HEK293 (cell line): ENCODE results near the gene TUBB2A.

ENCODE experiments used
- BCL11A ChIP-seq: fragments of 450-650 bp; formaldehyde crosslinking; IDR thresholded peaks from 2 replicates; pipeline ENCODE4 v1.5.1; 2016; ENCODE audit warnings: low read depth, missing biosample characterization, missing genetic modification characterization
- GFI1B ChIP-seq: fragments of 450-650 bp; formaldehyde crosslinking; IDR thresholded peaks from 2 replicates; pipeline ENCODE4 v1.5.1; 2016; ENCODE audit warnings: missing biosample characterization, missing genetic modification characterization
- TCF7L2 ChIP-seq: IDR thresholded peaks from 2 replicates; pipeline ENCODE4 v1.6.1; 2011; ENCODE audit warnings: low read depth, mild to moderate bottlenecking, inconsistent platforms, low read length, moderate library complexity, borderline replicate concordance
- YY1 ChIP-seq: fragments of 450-650 bp; formaldehyde crosslinking; IDR thresholded peaks from 2 replicates; pipeline ENCODE4 v1.5.1; 2018; ENCODE audit warnings: missing biosample characterization, missing genetic modification characterization
- ZNF121 ChIP-seq: fragments of 450-650 bp; formaldehyde crosslinking; IDR thresholded peaks from 2 replicates; pipeline ENCODE4 v1.5.1; 2016; ENCODE audit warnings: missing biosample characterization, missing genetic modification characterization
- ZNF140 ChIP-seq: fragments of 450-650 bp; formaldehyde crosslinking; IDR thresholded peaks from 2 replicates; pipeline ENCODE4 v1.5.1; 2016; ENCODE audit warnings: missing biosample characterization, missing genetic modification characterization
- ZNF274 ChIP-seq, 2 experiments: fragments of 200-500 bp in 1 of 2; fragments of 450-650 bp in 1 of 2; sonication (Bioruptor generic) in 1 of 2; formaldehyde crosslinking in 1 of 2; IDR thresholded peaks; 2 replicates each; pipeline versions ENCODE4 v1.5.1 to v1.6.1; 2014 to 2016; ENCODE audit warnings: borderline replicate concordance in 1 of 2, inconsistent platforms in 1 of 2, low read length in 1 of 2, missing biosample characterization in 1 of 2, missing genetic modification characterization in 1 of 2
- ZNF433 ChIP-seq: fragments of 450-650 bp; formaldehyde crosslinking; IDR thresholded peaks from 2 replicates; pipeline ENCODE4 v1.5.1; 2016; ENCODE audit warnings: missing biosample characterization, missing genetic modification characterization, low read depth
- ZNF701 ChIP-seq: fragments of 450-650 bp; formaldehyde crosslinking; IDR thresholded peaks from 2 replicates; pipeline ENCODE4 v1.5.1; 2016; ENCODE audit warnings: missing biosample characterization, missing genetic modification characterization
- TF ChIP-seq, protein P1 (sequence below): fragments of 450-650 bp; formaldehyde crosslinking; IDR thresholded peaks from 2 replicates; pipeline ENCODE4 v1.5.1; 2016; ENCODE audit warnings: missing biosample characterization, missing genetic modification characterization
- TF ChIP-seq, protein P2 (sequence below): fragments of 450-650 bp; formaldehyde crosslinking; IDR thresholded peaks from 2 replicates; pipeline ENCODE4 v1.5.1; 2016; ENCODE audit warnings: missing biosample characterization, missing genetic modification characterization
- TF ChIP-seq, protein P3 (sequence below): fragments of 450-650 bp; formaldehyde crosslinking; IDR thresholded peaks from 2 replicates; pipeline ENCODE4 v1.5.0; 2017; ENCODE audit warnings: missing biosample characterization, missing genetic modification characterization, borderline replicate concordance
- TF ChIP-seq, protein P4 (sequence below): fragments of 450-650 bp; formaldehyde crosslinking; IDR thresholded peaks from 2 replicates; pipeline ENCODE4 v1.5.1; 2016; ENCODE audit warnings: missing biosample characterization, missing genetic modification characterization

DNA sequence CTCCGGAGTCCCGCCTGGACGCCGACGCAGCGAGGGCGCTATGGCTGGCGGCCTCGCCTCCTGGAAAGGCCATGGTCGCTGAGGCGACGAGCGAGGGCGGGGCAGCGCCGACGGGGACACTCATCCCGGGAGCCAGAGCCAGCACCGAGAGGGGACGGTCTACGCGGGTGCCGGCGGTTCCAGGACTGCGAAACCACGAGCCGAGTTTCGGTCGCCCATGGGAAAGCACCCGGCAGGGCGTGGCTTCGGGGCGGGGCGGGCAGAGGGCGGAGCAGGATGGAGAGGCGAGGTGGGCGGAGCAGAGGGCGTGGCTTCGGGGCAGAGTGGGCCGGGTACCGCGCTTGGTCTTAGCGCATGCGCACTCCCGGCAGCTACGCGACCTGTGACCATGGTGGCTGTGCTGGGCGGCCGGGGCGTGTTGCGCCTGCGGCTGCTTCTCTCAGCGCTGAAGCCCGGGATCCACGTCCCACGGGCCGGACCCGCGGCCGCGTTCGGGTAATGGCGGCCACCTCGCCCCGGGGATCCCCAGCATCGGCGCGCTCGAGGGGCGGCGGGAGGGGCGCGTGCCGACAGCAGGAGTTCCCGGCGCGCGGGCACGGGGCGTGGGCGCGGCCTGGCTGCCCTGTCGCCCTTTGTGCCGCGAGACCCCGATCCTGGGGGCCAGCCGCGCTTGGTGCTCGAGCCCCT lies 38.8 kb downstream of the TUBB2A start, which contains the start of gene BPHL:
- TF ChIP-seq, protein P1, sequence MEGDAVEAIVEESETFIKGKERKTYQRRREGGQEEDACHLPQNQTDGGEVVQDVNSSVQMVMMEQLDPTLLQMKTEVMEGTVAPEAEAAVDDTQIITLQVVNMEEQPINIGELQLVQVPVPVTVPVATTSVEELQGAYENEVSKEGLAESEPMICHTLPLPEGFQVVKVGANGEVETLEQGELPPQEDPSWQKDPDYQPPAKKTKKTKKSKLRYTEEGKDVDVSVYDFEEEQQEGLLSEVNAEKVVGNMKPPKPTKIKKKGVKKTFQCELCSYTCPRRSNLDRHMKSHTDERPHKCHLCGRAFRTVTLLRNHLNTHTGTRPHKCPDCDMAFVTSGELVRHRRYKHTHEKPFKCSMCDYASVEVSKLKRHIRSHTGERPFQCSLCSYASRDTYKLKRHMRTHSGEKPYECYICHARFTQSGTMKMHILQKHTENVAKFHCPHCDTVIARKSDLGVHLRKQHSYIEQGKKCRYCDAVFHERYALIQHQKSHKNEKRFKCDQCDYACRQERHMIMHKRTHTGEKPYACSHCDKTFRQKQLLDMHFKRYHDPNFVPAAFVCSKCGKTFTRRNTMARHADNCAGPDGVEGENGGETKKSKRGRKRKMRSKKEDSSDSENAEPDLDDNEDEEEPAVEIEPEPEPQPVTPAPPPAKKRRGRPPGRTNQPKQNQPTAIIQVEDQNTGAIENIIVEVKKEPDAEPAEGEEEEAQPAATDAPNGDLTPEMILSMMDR, result peak; percentile 59; the same call in 1 of the 2 replicates
- TF ChIP-seq GFI1B (tag by site-specific recombination), result no peak
- TF ChIP-seq, protein P2, sequence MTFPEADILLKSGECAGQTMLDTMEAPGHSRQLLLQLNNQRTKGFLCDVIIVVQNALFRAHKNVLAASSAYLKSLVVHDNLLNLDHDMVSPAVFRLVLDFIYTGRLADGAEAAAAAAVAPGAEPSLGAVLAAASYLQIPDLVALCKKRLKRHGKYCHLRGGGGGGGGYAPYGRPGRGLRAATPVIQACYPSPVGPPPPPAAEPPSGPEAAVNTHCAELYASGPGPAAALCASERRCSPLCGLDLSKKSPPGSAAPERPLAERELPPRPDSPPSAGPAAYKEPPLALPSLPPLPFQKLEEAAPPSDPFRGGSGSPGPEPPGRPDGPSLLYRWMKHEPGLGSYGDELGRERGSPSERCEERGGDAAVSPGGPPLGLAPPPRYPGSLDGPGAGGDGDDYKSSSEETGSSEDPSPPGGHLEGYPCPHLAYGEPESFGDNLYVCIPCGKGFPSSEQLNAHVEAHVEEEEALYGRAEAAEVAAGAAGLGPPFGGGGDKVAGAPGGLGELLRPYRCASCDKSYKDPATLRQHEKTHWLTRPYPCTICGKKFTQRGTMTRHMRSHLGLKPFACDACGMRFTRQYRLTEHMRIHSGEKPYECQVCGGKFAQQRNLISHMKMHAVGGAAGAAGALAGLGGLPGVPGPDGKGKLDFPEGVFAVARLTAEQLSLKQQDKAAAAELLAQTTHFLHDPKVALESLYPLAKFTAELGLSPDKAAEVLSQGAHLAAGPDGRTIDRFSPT, result no peak
- TF ChIP-seq TCF7L2, result no peak
- TF ChIP-seq, protein P3, sequence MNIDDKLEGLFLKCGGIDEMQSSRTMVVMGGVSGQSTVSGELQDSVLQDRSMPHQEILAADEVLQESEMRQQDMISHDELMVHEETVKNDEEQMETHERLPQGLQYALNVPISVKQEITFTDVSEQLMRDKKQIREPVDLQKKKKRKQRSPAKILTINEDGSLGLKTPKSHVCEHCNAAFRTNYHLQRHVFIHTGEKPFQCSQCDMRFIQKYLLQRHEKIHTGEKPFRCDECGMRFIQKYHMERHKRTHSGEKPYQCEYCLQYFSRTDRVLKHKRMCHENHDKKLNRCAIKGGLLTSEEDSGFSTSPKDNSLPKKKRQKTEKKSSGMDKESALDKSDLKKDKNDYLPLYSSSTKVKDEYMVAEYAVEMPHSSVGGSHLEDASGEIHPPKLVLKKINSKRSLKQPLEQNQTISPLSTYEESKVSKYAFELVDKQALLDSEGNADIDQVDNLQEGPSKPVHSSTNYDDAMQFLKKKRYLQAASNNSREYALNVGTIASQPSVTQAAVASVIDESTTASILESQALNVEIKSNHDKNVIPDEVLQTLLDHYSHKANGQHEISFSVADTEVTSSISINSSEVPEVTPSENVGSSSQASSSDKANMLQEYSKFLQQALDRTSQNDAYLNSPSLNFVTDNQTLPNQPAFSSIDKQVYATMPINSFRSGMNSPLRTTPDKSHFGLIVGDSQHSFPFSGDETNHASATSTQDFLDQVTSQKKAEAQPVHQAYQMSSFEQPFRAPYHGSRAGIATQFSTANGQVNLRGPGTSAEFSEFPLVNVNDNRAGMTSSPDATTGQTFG, result no peak
- TF ChIP-seq BCL11A (tag by site-specific recombination), result no peak
- no peak for TF ChIP-seq ZNF274 (IDR thresholded peaks at IDR 0.05; ENCODE audit: low read length)
- no peak for TF ChIP-seq ZNF274 (tag by site-specific recombination; IDR thresholded peaks at IDR 0.05; ENCODE audit: borderline replicate concordance)
- TF ChIP-seq YY1 (tag by site-specific recombination), result peak; percentile 50
- TF ChIP-seq, protein P4, sequence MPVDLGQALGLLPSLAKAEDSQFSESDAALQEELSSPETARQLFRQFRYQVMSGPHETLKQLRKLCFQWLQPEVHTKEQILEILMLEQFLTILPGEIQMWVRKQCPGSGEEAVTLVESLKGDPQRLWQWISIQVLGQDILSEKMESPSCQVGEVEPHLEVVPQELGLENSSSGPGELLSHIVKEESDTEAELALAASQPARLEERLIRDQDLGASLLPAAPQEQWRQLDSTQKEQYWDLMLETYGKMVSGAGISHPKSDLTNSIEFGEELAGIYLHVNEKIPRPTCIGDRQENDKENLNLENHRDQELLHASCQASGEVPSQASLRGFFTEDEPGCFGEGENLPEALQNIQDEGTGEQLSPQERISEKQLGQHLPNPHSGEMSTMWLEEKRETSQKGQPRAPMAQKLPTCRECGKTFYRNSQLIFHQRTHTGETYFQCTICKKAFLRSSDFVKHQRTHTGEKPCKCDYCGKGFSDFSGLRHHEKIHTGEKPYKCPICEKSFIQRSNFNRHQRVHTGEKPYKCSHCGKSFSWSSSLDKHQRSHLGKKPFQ (tag by site-specific recombination), result no peak
- TF ChIP-seq ZNF701 (tag by site-specific recombination), result no peak
- no peak for TF ChIP-seq ZNF121 (tag by site-specific recombination)
- no peak for TF ChIP-seq ZNF433
- TF ChIP-seq ZNF140 (tag by site-specific recombination), result no peak
